Measurements from ENCODE around the gene KDM3B.

The KDM3B gene

GRCh38 chr5:138408023-138408422 is 55.5 kb downstream of the KDM3B start:
- peak in 1 of 2 donors; percentile 6 for DNase-seq (ENCODE audit: low read depth in 2 of 2)

GRCh38 chr5:138410996-138411640 is 58.6 kb downstream of the KDM3B start:
- DNase-seq (ENCODE audit: low read depth in 2 of 2) = peak in 1 of 2 donors; percentile 18

DNA sequence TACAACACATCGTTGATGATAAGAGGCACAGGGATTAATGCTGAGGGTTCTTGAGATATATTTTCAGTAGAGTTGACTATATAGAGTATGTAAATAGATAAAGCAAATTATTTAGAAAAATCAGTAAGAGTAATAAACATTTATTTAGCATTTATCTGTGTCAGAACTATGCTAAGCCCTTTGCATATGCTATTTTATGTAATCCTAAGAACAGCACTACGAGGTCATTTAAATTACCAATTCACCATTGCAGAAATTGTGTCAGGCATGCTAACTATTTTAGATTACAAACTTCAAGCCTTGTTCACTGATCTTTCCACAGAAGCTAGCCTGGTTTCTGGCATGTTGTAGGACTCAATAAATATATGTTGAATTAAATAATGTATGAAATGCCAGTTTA is 66.0 kb downstream of the KDM3B start:
- DNase-seq (ENCODE audit: low read depth in 2 of 2) = no peak

DNA sequence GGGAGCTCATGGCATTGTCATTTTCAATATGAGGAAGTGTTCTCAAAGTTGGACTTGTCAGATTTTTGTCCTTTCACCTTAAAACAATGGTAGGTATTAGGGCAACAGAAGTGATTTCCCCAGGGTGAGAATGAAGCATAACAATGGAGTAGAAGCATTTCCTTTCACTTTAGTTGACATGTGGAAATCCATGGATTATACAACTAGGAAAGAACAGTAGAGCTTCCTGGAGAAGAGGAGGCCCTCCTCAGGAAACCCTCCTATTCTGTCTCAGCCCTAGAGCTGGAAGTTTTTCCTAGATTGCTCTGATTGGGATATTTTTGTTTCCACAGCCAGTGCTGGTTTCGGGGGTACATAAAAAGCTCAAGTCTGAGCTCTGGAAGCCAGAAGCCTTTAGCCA is 72.6 kb downstream of the KDM3B start:
- DNase-seq (ENCODE audit: low read depth in 2 of 2) = no peak

GRCh38 chr5:138435943-138436342 is 83.5 kb downstream of the KDM3B start:
- DNase-seq (ENCODE audit: low read depth in 2 of 2) = no peak

DNA sequence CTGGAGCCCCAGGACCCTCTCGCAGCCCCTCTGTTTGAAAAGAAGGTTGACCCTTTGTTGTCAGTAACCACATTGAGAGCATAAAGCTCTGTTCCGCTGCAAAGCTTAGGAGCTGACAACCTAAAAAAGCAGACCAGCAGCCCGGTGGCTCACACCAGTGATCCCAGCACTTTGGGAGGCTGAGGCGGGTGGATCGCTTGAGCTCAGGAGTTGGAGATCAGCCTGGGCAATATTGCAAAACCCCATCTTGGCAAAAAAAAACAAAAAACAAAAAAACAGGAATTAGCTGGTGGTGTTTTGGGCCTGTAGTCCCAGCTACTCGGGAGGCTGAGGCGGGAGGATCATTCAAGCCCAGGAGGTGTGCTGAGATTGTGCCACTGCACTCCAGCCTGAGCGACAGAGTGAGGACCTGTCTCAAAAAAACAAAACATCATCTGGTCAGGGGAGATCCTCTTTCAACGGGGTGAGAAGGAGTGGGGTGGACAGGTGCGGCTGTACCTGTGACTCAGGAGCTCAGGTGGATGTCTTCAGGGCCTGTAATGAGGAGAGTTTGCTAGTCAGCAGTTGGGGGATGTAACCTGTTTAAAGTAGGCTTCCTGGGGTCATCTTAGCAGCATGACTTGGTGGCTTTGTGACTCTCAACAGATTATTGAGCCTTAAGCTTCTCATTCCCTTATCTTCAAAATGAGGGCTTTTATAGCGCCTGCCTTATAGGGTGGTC is 85.7 kb downstream of the KDM3B start:
- no peak for DNase-seq (ENCODE audit: low read depth in 2 of 2)

- DNase-seq (ENCODE audit: low read depth in 2 of 2) = peak; percentile 50 to 66
Measured at GRCh38 chr5:138438724-138439476, 86.4 kb downstream of the KDM3B start, which contains the start of gene REEP2. Gene REEP2, plus strand, starts transcription at chr5:138439057. Its CDS starts 152 bp downstream, at chr5:138439209.

DNA sequence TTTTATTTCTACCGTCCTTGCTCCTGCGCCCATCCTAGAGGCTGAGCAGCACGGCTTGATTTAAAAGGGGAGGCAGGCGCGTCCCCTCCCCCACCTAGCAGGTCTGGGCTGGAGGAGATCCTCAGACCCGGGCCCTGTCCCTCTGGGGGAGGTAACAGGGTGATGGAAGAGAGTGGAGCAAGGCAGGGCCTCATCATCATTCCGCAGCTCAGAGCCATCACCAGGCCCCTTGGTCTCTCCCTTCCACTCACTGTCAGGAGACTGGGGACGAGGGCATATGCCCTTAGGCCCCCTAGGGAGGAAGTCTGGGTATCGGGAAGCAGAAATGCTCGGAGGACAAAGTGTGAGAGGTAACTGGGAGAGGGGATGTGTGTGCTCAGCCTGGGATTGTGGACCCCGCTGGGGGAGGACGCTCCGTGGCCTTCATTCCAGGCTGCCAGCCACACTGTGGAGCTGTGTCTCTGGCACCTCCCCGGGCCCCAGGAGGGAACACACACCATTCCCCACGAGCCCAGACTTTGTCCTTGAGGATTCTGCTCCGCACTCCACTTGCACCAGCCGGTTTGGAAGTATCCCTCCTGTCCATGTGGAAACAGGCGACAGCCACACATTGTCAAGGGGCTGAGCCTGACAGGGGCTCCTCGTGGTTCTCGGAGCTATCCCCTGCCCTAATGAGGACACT is 87.1 kb downstream of the KDM3B start:
- DNase-seq (ENCODE audit: low read depth in 2 of 2) = no peak

- DNase-seq (ENCODE audit: low read depth in 2 of 2) = no peak
Measured at GRCh38 chr5:138440159-138441073, 87.9 kb downstream of the KDM3B start.

DNA sequence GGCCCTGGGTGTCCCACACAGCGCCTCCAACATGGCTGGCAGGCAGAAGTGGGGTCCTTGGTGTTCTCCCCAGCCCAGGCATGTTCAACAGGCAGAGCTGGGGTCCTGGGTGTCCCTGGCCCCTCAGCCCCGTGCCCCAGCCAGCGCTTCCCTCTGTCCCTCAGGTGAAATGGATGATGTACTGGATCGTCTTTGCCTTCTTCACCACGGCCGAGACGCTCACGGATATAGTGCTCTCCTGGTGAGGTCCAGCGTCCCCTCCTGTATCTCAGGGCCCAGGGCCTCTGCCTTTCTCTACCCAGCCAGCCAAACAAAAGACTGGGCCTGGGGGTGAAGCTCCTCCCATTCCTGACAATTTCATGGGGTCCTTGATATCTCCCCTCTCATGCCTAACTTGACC is 88.7 kb downstream of the KDM3B start:
- no peak for DNase-seq (ENCODE audit: low read depth in 2 of 2)

GRCh38 chr5:138444078-138444773 is 91.7 kb downstream of the KDM3B start:
- no peak for DNase-seq (ENCODE audit: low read depth in 2 of 2)

DNA sequence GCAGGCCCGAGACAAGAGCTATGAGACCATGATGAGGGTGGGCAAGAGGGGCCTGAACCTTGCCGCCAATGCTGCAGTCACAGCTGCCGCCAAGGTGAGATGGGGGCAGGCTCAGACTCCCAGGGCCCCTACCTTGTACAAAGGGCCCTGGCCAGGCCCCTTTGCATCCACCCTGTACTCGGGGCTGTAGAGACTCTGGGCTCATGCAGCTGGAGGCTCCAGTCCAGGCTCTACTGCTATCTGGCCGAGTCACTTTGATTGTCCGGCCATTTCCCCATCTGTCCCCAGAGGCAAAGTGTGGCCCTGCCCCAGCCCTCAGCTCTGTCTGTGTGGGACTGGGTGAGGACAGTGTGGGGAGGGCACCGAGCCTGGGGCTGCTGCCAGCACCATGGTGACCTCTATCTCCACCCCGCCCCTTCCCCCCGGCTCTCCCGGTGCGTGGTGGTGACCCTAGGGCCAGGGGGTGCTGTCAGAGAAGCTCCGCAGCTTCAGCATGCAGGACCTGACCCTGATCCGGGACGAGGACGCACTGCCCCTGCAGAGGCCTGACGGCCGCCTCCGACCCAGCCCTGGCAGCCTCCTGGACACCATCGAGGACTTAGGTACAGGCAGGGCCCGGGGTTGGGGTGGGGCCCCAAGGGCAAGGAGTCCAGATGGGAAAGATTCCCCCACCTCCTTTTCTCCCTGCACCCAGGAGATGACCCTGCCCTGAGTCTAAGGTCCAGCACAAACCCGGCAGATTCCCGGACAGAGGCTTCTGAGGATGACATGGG is 92.5 kb downstream of the KDM3B start:
- DNase-seq (ENCODE audit: low read depth in 2 of 2) = no peak

GRCh38 chr5:138445547-138446271 is 93.2 kb downstream of the KDM3B start:
- DNase-seq (ENCODE audit: low read depth in 2 of 2) = no peak

- no peak for DNase-seq (ENCODE audit: low read depth in 2 of 2)
Measured at GRCh38 chr5:138448070-138448469, 95.6 kb downstream of the KDM3B start.

- DNase-seq (ENCODE audit: low read depth in 2 of 2) = no peak
Measured at GRCh38 chr5:138448481-138449398, 96.3 kb downstream of the KDM3B start.

- peak; percentile 78 for DNase-seq (ENCODE audit: low read depth in 2 of 2)
Measured at GRCh38 chr5:138449501-138450239, 97.2 kb downstream of the KDM3B start.

GRCh38 chr5:138450971-138451370 is 98.5 kb downstream of the KDM3B start:
- no peak for DNase-seq (ENCODE audit: low read depth in 2 of 2)
